ENCODE results near the gene RASSF10. TPM values are rescaled to one million over a fixed set of nuclear protein-coding genes. Genes with fewer than 3 reads are reported as not detected.

RASSF10 gene
- total and polyA plus RNA-seq, 2 experiments from 2014 or later, result 8.2 TPM; not detected in 1

- Histone ChIP-seq H3K36me3 (no peaks in the 10 kb centered on the region), H3K27me3 (no peaks in the 10 kb centered on the region), H3K27ac (no peak overlapping the region), H3K4me1 (ENCODE audit: low read depth) (peaks cover 12% of the 10 kb centered on the region), H3K4me3 (no peak overlapping the region), H3K9me3 (ENCODE audit: low read depth) (no peaks in the 10 kb centered on the region)
- no peak for TF ChIP-seq CTCF (IDR thresholded peaks at IDR 0.05; ENCODE audit: low read depth, low read length)
- no peak for DNase-seq (ENCODE audit: low read depth in 1 of 2, low spot score in 1 of 2)
These were observed 38.8 kb downstream of the RASSF10 start for GRCh38 chr11:13047884-13048283.

- no peaks in the 10 kb centered on the region for H3K27me3 ChIP-seq
- H3K4me3 ChIP-seq, result no peak overlapping the region
- H3K9me3 ChIP-seq (ENCODE audit: low read depth), result no peaks in the 10 kb centered on the region
- H3K27ac ChIP-seq, result no peak overlapping the region
- no peak for DNase-seq (ENCODE audit: low read depth in 1 of 2, low spot score in 1 of 2)
- no peak for TF ChIP-seq CTCF (IDR thresholded peaks at IDR 0.05; ENCODE audit: low read depth, low read length)
- no peaks in the 10 kb centered on the region for H3K36me3 ChIP-seq
- no peaks in the 10 kb centered on the region for H3K4me1 ChIP-seq (ENCODE audit: low read depth)
These were observed 42.1 kb downstream of the RASSF10 start for GRCh38 chr11:13051257-13051656.

GRCh38 chr11:13052130-13052571 lies 43.0 kb downstream of the RASSF10 start:
- Histone ChIP-seq H3K4me3 (no peak overlapping the region), H3K27ac (no peak overlapping the region), H3K4me1 (ENCODE audit: low read depth) (no peaks in the 10 kb centered on the region), H3K27me3 (no peaks in the 10 kb centered on the region), H3K9me3 (ENCODE audit: low read depth) (no peaks in the 10 kb centered on the region), H3K36me3 (no peaks in the 10 kb centered on the region)
- no peak for DNase-seq (ENCODE audit: low read depth in 1 of 2, low spot score in 1 of 2)
- no peak for TF ChIP-seq CTCF (IDR thresholded peaks at IDR 0.05; ENCODE audit: low read depth, low read length)

- no peaks in the 10 kb centered on the region for H3K27me3 ChIP-seq
- DNase-seq (ENCODE audit: low read depth in 1 of 2, low spot score in 1 of 2), result no peak
- no peaks in the 10 kb centered on the region for H3K9me3 ChIP-seq (ENCODE audit: low read depth)
- no peaks in the 10 kb centered on the region for H3K36me3 ChIP-seq
- no peak for TF ChIP-seq CTCF (IDR thresholded peaks at IDR 0.05; ENCODE audit: low read depth, low read length)
- no peak overlapping the region for H3K27ac ChIP-seq
- H3K4me1 ChIP-seq (ENCODE audit: low read depth), result no peaks in the 10 kb centered on the region
- no peak overlapping the region for H3K4me3 ChIP-seq
These were observed 44.3 kb downstream of the RASSF10 start for GRCh38 chr11:13053255-13053917.

GRCh38 chr11:13054278-13054677 lies 45.2 kb downstream of the RASSF10 start:
- Histone ChIP-seq H3K27ac (no peak overlapping the region), H3K4me3 (no peak overlapping the region), H3K9me3 (ENCODE audit: low read depth) (no peaks in the 10 kb centered on the region), H3K27me3 (no peaks in the 10 kb centered on the region), H3K4me1 (ENCODE audit: low read depth) (no peaks in the 10 kb centered on the region), H3K36me3 (no peaks in the 10 kb centered on the region)
- TF ChIP-seq CTCF (IDR thresholded peaks at IDR 0.05; ENCODE audit: low read depth, low read length), result no peak
- DNase-seq (ENCODE audit: low read depth in 1 of 2, low spot score in 1 of 2), result no peak

Measured in cardiac muscle cell (in vitro differentiated cells and primary cell).